NCI-H128 (cell line): Measurements from ENCODE around the gene COL6A2.
"Not testable (repeated sequence)": the region's sequence is repeated elsewhere in the genome, so short reads cannot be mapped to it uniquely, and the experiment has no call there.

ENCODE experiments used
- DNase-seq: peaks from one replicate; lab custom pipeline; 2025; ENCODE audit not compliant: unreplicated experiment; lab: John Stamatoyannopoulos, UW

COL6A2 gene

DNA sequence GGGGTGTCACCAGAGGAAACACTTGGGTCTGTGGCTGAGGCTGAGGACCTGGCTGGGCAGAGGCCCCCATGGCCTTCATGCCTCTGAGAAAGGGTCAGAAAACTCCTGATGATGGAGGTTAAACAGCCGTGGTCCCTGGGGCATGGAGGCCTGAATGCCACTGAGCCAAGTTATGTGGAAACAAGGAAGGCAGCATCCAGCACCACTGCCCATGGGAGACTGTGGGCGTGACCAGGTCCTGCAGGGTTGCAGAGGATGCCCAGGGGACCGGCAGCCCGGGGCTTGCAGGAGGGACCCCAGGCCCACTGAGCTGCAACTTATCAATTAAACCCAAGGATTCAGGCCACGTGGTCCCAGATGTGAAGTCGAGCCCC is 18.9 kb upstream of the COL6A2 start:
- DNase-seq: no peak

DNA sequence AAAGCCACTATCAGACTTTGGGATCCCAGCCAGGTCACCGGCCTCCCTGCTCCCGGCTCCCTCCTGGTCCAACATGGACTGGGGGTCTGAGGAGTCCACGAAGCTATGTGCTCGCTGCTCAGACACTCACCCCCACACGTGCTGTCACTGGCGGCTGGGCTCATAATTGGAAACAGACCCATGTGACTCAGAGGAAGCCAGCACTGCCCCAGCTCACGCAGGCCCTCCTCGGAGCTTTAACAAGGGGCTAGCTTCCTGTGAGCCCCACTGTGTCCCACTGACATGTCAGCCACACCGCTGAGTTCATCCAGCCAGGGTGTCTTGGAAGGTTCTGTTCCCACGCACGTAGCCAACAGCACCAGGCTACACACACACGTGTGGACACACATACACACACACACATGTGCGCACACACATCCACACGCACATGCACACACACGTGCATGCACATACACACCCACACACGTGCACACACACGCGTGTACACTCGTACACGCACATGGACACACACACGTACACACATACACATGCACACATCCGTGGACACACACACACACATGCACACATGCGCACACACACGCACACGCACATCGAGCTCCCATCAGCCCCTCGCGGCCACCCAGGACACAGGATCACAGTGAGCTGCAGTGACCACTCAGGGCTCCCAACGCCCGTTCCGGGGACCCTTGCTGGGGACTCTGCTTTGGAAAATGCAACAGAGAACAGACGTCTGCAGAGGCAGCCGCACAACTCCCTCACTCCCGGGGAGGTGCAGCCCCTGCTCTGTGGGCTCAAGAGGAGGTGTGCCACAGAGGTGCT is 18.4 kb upstream of the COL6A2 start:
- no peak for DNase-seq

DNA sequence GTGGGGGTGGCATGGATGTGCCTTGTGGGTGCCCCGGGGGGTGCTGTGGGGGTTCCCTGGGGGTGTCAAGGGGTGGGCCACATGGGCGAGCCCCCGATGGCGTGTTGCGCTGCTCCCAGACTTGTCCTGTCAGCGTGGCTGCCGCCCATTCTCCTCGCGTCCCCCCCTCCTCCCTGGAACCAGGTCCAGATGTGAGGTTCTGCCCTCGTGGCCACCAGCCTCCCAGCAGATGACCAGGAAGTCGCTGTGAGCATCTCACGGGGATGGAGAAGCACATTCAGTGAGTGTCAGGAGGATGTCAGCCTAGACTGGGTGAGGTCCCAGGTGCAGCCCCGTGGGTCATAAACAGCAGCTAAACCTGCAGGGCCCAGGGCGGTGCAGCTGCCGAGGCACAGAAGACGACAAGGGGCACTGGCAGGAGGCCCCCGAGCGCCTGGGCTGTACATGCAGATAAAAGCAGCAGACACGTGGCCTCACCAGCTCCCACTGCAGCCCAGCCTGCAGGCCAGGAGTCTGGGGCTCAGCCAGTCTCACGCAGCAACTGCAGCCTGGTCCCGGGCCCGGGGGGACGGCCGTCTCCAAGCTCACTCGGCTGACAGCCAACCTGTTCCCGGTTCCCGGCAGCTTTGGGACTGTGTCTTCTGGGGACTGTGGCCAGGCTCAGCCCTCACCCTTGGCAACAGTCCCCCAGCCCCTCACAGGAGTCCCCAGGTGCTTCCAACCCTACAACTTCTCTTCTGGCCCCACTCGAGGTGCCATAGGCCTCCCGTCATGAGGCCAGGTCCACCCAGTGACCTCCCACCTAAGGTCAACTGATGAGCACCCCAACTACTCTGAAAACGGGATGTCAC is 17.5 kb upstream of the COL6A2 start:
- DNase-seq: no peak

DNA sequence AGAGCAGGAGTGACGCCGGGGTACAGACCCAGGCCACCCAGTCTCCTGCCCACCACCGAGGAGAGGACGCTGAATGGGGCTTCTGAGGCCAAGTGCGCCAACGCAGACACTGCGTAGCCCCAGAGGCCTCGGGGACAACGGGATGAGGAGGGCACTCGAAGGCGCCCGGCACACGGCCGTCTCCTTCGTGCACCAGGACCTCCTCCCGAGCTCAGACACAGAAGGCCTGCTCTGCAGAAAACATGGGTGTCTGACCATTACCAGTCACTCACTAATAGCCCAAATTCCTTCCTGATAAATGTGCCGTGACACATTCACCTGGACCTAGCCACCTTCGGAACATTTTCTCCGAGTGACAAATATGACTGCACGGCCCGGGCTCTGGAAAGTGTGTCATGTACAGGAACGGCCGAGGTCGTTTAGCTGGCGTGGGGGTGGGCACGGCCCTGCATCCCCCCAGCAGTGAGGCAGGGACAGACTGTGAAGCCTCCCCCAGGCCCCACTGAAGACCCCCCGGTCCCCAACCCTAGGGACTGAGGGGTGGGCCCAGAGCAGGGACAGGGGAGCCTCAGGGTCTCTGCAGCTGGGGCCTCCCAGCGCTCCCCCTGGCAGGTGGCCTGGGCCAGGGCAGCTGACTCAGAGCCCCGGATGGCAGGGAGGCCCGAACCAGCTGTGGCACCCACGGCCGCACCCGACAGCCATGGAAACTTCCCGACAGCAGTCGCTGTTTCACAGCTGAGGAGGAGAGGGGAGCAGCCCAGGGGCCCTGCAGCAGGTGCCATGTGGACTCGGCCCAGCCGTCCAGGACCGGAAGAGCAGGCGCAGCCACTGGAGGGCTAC is 16.7 kb upstream of the COL6A2 start:
- no peak for DNase-seq

DNA sequence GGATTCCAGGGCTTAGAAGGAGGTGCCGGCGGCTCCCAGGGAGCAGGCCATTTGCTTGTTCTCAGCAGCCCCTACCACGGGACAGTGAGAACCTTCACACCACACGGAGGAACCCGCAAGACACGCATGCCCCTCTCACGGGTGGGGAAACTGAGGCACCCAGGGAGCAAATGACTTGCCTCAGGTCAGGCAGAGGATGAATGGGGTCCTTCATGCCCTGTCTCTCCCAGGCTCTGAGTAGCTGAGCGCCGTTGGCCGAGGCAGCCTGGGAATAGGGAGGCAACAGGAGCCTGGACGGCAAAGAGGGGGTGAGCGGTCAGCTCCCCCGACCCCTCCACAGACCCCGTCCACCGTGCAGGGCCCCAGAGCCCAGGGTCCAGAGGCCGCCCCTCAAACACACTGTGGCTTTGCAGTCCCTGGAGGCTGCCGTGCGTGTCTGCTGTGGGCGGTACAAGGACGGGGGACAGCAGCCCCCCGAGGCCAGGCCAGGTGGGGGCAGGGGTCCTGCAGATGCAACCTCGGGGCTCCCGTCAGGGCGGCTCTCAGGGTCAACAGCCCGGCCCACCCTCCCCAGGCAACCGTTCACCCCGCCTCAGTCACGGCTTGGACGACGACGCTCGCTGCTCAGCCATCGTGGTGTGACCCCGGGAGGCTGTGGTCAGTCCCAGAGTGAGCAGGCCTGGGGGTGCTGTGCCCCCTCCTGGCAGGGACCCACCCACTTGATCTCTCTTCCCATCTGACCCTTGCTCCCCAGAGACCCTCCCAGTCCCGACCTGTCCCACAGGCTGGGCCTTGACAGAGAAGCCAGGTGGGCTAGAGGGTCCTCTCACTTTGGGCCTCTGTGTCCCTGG is 15.8 kb upstream of the COL6A2 start:
- DNase-seq: no peak

DNA sequence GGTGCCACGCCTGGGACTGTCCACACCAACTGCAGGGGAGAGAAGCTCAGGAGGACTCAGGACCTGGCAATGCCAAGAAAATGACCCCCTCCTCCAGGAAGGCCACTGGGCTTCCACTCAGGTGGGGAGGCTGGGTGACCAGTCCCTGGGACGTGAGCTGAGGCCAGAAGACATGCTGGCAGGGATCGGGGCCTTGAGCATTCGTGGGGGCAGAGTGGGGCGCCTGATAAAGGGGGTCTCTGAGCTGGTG is 15.3 kb upstream of the COL6A2 start:
- DNase-seq: no peak

DNA sequence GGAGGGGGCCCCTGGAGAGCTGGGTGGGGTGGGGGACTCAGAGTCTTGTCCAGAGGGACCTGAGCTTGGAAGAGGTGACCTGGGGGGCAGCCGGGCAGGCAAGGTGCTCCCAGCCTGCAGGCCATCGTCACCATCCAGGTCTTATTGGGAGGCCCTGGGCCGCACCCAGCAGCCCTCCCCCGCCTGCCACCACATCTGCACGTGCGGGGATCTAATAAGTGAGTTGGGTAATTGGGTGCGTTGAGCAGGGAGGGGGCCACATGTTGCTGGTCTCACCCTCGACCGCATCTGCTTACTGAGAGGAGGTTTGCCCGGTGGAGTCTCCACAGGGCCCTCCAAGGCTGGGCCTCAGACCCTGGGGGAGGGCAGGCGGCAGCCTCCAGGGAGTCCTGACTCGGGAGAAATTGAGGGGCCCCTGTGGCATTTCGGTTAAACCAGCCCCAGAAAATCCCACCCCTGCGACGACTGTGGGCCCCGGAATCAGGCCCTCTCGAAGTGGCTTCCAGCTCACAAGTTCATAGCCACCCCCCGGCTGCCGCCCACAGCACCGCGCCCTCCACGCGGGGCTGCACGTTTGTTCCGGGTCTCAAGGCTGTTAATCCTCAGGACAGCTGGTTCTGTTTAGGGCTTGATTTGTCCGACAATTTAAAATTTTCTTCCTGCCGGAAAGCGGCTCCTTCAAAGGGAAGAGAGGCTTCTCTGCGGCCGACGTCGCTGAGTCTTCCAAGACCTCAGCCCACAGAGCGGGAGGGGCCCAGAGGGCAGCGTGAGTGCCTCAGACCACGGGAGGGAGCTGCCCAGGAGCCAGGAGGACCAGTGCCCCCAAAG is 14.7 kb upstream of the COL6A2 start:
- DNase-seq: no peak

DNA sequence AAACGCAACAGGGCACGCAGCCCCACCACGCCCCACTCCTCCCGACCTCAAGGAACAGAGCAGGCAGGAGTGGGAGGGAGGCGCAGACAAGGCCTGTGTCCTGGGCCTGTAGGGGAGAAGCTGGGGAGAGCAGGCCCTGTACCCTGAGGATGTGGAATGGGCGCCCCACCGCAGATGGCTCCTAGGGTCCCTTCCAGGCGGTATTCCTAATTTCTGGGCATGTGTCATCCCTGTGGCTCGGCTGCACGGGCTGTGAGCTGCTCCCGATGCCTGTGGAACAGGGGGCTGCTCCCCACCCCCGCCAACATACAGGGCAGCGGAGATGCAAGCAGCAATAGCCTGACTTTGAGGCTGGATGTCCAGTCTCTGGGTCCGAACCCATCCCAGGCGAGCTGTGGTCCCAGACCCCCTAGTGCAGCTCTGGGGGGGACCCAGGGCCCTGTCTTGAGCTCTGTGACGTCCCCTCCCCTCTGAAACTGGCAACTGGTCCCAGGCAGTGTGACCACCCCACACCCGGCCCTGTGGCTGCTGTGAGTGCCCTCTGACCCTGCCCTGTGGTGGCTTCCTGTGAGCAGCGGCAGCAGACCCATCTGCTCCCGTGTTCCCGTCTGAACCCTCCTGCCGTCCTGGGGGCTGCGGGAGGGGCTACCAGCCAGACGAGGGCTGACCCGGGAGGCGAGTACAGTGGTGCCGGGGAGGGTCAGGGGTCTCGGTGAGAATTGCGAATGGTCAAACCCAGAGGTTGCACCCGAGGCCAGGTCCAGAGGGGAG is 13.9 kb upstream of the COL6A2 start:
- DNase-seq: no peak

DNA sequence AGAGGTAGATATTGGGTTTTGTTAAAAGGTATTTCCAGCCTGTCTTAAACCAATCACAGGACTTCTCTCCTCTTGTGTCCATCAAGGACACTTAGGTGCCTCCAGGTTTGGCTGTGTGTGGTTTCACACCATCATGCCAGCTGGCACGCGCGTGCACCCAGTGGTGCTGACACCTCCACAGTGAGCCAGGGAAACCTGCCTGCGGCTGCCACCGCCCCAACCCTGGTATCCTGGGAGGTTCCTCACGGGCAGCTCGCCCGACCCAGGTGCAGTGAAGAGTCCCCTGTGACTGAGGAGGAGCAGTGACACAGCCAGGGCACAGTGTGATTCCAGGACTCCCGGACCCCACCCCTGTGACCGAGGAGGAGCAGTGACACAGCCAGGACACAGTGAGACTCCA is 13.2 kb upstream of the COL6A2 start:
- DNase-seq: no peak

DNA sequence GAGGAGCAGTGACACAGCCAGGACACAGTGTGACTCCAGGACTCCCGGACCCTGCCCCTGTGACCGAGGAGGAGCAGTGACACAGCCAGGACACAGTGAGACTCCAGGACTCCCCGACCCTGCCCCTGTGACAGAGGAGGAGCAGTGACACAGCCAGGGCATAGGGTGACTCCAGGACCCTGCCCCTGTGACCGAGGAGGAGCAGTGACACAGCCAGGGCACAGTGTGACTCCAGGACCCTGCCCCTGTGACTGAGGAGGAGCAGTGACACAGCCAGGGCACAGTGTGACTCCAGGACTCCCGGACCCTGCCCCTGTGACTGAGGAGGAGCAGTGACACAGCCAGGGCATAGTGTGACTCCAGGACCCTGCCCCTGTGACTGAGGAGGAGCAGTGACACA is 12.7 kb upstream of the COL6A2 start:
- DNase-seq: not testable (repeated sequence)

DNA sequence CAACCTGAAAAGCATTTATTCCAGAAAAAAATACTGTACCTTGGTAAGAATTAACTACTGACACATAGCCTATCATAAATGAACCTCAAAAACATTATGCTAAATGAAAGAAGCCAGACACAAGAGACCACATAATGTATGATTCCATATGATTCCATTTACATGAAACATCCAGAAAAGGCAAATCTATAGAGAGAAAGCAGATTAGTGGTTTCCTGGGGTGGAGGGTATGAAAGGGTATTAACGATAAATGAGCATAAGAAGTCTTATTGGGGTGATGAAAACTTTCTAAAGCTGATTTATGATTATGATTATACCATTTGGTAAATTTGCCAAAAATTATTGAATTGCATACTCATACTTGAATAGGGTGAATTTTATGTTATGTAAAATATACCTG is 10.3 kb upstream of the COL6A2 start:
- DNase-seq: no peak

DNA sequence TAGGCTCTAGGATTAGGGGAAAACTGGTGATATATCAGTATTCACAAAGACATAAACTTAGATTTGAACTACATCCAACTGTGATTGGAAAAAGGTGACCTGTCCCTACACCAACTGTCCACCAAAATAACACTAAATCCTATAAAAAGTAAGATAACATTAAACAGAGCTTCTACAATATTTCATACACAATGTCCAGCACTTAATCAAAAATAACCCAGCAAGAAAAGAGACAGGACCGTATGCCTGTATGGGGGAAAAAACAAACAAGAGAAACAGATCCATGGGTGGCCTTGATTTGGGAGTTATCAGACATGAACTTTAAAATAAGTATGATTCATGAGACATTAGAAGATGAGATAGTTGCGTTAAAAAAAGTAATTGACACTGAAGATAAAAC is 9.7 kb upstream of the COL6A2 start:
- no peak for DNase-seq

DNA sequence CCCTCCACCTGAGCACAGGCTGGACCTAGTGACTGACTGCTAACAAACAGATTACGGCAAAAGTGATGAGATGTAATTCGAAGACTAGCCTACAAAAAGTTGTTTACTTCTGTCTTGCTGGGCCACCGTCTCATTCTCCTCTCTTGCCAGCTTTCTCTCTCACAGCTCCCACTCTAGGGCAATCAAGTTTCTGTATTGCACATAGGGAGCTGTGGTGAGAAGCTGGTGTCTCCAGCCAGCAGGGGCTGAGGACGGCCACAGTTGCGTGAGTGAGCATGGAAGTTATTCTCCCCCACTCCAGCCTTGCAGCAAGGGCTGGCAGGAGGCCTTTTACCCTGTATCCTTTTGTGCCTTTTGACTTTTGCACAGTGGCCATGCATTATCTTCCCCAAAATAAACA is 8.6 kb upstream of the COL6A2 start:
- DNase-seq: no peak

DNA sequence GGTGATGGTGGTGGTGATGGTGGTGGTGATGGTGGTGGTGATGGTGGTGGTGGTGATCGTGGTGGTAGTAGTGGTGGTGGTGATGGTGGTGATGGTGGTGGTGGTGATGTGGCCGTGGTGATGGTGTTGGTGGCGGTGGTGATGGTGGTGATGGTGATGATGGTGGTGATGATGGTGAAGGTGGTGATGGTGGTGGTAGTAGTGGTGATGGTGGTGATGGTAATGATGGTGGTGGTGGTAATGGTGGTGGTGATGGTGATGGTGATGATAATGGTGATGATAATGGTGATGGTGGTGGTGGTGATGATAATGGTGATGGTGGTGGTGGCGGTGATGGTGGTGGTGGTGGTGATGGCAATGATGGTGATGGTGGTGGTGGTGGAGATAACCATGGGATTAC is 6.8 kb upstream of the COL6A2 start:
- DNase-seq: no peak

DNA sequence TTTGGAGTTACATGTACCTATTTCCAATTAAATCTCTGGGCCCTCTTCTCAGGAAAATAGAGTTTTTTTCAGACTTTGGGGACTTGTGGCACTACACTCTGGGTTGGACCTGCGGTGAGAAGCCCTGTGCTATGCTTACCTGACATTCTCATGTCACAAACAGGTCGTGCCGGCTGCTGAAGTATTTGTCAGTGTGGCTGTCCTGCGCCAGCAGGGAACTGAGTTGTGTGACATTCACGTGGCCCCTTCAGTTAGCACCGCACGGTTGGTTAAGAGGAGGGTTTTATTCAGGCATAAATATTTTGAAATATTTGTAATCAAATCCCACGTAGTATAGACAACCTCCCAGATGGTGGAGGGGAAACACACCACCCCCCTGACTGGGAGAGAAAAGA is 6.3 kb upstream of the COL6A2 start:
- no peak for DNase-seq

DNA sequence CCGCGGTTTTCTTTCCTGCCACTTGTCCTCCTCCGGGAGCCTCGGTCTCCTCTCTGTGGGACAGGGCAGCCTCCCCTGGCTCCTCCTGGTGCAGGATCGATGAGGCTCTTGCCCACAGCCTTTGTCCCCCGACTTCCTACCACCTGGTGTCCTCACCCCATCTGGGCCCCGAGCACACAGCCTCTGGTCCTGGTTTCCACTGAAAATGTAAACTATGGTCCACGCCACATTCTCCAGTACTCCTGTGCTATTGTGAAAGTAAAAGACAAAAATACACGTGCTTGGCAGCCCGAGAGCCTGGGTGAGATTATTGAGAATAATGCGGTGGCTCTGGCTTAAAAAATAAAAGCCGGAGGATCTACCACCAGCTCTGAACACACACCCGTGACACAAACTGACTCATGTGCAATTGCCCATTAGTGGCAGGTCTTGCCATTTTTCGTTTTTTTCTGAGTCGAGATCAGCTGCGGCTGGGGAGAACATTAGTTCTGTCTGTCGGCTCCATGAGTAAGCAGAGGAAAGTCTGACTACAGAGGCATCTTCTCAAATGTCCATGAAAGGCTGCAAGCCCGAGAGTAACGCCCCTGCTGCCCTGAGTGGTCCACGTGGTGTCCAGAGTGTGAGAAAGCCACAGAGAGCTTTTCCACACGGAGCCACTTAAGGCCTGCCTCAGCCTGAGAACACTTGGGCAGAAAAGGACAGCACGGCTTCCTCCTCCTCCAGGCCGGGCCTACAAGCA is 5.7 kb upstream of the COL6A2 start:
- no peak for DNase-seq

DNA sequence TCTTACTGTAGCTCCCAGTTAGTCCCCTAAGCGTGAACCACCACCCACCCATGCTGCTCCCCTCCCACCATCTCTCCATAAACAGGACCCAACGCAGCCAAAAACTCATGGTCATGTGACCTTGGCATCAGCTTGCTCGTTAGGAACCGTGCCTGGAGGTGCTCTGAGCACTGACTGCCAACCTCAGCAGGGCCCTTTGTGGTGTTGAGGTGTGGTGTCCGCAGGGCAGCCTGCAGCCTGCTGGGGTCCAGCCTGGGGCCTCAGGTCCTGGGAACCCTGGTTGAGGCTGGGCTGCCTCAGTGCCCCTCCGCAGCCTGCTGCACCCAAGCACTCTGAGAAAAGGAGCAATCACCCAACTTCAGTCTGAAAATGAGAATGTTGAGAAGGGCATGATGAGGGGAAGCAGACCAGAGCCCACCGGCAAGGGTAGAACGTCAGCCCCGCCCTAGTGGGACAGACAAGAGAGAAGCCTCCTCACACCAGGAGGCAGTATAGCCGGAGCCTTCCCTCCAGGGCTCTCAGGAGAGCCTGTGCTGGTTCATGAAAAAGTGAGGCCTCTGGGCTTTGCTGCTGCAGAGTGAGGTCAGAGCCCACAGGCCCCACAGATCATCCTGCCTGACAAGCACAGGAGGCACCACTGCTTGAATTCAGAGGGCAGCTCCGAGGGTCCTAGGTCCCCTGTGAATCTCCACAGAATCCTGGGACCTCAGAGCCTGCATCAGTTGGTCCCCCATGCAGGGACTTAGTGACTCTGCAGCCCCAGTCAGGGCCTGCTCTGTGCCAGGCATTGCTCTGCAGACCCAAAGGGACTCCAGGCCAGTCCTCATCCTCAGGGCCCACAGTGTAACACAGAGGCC is 4.9 kb upstream of the COL6A2 start:
- DNase-seq: no peak
